OCI-LY7 (cell line): ENCODE data around the gene HOOK2.

Experiments used
- CTCF ChIP-seq: fragments of 200-600 bp; sonication (generic); conservative IDR thresholded peaks from 2 replicates; pipeline ENCODE4 v1.5.1; 2014; ENCODE audit warnings: mild to moderate bottlenecking, antibody characterized with exemption, low read length, moderate library complexity, mixed read lengths
- EZH2phosphoT487 ChIP-seq: fragments of 200-600 bp; sonication (generic); IDR thresholded peaks from 2 replicates; pipeline ENCODE4 v1.6.1; 2018; ENCODE audit warnings: low read depth, borderline replicate concordance, mild to moderate bottlenecking, mixed run types, antibody characterized with exemption, low read length, moderate library complexity, mixed read lengths

GRCh38 chr19:12767150-12767549 lies 8.2 kb downstream of the HOOK2 start:
- TF ChIP-seq CTCF (no peak), EZH2phosphoT487 (no peak)
